Osteocyte (in vitro differentiated cells): ENCODE data around the gene CACNA1D. TPM values are rescaled to one million over a fixed set of nuclear protein-coding genes. Genes with fewer than 3 reads are reported as not detected.
A peak's percentile ranks its signal among the peaks of the same experiment; 100 is the strongest.

Experiments
- DNase-seq: peaks from one replicate; pipeline ENCODE4 v3.0.0; 2021; ENCODE audit warnings: mixed read lengths; ENCODE audit not compliant: unreplicated experiment; ENCODE audit errors: extremely low spot score
- H3K27ac Mint-ChIP-seq: one replicate; pipeline ENCODE4 v1.8.0; 2021; ENCODE audit warnings: mild to moderate bottlenecking, mixed read lengths; ENCODE audit not compliant: unreplicated experiment
- H3K27me3 Mint-ChIP-seq: one replicate; pipeline ENCODE4 v1.8.0; 2021; ENCODE audit warnings: mixed read lengths; ENCODE audit not compliant: unreplicated experiment
- H3K36me3 Mint-ChIP-seq: one replicate; pipeline ENCODE4 v1.8.0; 2021; ENCODE audit warnings: mixed read lengths; ENCODE audit not compliant: unreplicated experiment
- H3K4me1 Mint-ChIP-seq: one replicate; pipeline ENCODE4 v1.8.0; 2021; ENCODE audit warnings: mixed read lengths; ENCODE audit not compliant: unreplicated experiment
- H3K4me3 Mint-ChIP-seq: one replicate; pipeline ENCODE4 v1.8.0; 2021; ENCODE audit warnings: mild to moderate bottlenecking, moderate library complexity, mixed read lengths; ENCODE audit not compliant: unreplicated experiment
- H3K9me3 Mint-ChIP-seq: one replicate; pipeline ENCODE4 v1.8.0; 2021; ENCODE audit warnings: mixed read lengths; ENCODE audit not compliant: unreplicated experiment
- CTCF ChIP-seq: fragments of 200-600 bp; sonication (generic); IDR thresholded peaks from 2 replicates; pipeline ENCODE4 v1.5.0; 2021; ENCODE audit warnings: antibody characterized with exemption, mild to moderate bottlenecking, moderate library complexity
- total RNA-seq: library from RNA; stranded (reverse); gene quantifications from 2 replicates; pipeline ENCODE4 v1.2.1, GENCODE V29; 2021

Gene CACNA1D
- total RNA-seq, 1 donor from 2014 or later, result 0.48 TPM

DNA sequence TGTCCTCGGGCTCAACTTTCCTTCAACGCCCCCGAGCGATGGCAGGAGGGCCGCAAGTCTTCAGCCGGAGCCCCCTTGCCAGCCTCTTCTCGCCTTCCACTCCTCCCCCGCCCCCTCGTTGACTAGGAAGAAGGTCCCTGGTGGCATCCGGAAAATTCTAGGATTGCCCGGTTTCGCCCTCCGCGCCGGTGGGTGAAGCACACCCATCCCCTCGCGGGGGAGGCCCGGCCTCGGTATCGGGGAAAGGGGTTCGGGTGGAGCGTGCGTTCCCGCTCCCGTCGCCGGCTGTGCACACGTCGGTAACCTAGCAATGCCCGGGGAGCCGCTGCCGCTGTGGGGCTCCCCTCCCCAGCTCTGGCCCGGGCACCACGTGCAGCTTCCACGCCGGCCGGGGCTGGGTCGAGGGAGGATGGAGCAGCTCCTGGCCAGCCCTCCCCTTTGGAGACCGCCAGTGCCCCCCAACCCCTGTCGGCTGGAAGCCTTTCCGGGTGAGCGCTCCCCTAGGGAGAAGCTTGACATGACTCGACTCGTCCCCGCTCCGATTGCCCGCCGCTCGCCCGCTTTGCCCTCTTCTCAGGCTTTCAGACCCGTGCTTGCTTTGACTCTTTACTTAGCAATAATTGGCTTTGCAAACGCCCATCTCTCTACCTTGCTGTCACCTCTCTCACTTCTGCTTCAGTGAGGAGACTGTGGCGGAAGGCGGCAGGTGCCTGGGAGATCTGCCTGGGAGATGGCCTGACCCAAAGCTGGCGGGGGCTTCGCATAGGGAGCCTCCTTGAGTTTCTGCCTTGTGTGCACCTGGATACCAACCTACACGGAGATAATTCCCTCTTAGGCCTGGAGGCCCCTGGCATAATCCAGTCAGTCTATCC lies 1.3 kb downstream of the CACNA1D start:
- peaks cover 9% of the 10 kb centered on the region for H3K4me1 Mint-ChIP-seq
- no peak for TF ChIP-seq CTCF
- H3K27me3 Mint-ChIP-seq, result peaks cover 58% of the 10 kb centered on the region
- no peaks in the 10 kb centered on the region for H3K9me3 Mint-ChIP-seq
- H3K36me3 Mint-ChIP-seq, result no peaks in the 10 kb centered on the region
- H3K4me3 Mint-ChIP-seq, result peak overlapping the region; percentile 64
- no peak for DNase-seq
- H3K27ac Mint-ChIP-seq, result no peak overlapping the region

DNA sequence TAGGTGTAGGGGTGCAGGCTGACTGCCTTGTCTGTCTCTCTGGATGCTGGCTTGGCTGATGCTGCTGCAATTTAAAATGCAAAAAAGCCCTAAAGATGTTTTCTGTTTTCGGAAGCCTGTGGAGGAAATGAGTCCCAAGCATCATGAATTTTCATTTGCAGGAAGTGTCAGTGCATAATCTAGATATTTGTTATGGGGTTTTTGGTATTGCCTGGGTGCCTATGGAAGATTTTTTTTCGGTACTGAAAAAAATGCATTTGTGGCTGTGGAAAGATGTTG lies 1.9 kb downstream of the CACNA1D start:
- no peak overlapping the region for H3K4me3 Mint-ChIP-seq
- DNase-seq, result no peak

GRCh38 chr3:53496984-53497383 lies 2.6 kb downstream of the CACNA1D start:
- Mint-ChIP-seq H3K27ac (no peak overlapping the region), H3K4me3 (no peak overlapping the region), H3K4me1 (peaks cover 9% of the 10 kb centered on the region), H3K9me3 (no peaks in the 10 kb centered on the region), H3K27me3 (peaks cover 59% of the 10 kb centered on the region), H3K36me3 (no peaks in the 10 kb centered on the region)
- DNase-seq, result no peak
- TF ChIP-seq CTCF, result no peak

More for the DNA sequence above, 1.9 kb downstream of the CACNA1D start:
- Mint-ChIP-seq H3K4me1 (peaks cover 9% of the 10 kb centered on the region), H3K27ac (no peak overlapping the region), H3K9me3 (no peaks in the 10 kb centered on the region), H3K27me3 (peaks cover 60% of the 10 kb centered on the region), H3K36me3 (no peaks in the 10 kb centered on the region)
- no peak for TF ChIP-seq CTCF

- Mint-ChIP-seq H3K27ac (no peak overlapping the region), H3K4me1 (peaks cover 6% of the 10 kb centered on the region), H3K36me3 (no peaks in the 10 kb centered on the region), H3K9me3 (no peaks in the 10 kb centered on the region), H3K27me3 (peaks cover 57% of the 10 kb centered on the region), H3K4me3 (no peak overlapping the region)
- no peak for DNase-seq
- TF ChIP-seq CTCF, result no peak
Measured at GRCh38 chr3:53498806-53499641, 4.6 kb downstream of the CACNA1D start.

GRCh38 chr3:53500165-53500777 lies 5.9 kb downstream of the CACNA1D start:
- Mint-ChIP-seq H3K27me3 (peaks cover 55% of the 10 kb centered on the region), H3K9me3 (no peaks in the 10 kb centered on the region), H3K4me1 (peaks cover 2% of the 10 kb centered on the region), H3K4me3 (no peak overlapping the region), H3K27ac (no peak overlapping the region), H3K36me3 (no peaks in the 10 kb centered on the region)
- TF ChIP-seq CTCF, result no peak
- DNase-seq, result no peak
